Astrocyte of the cerebellum (primary cell): Measurements from ENCODE around the gene CYBB.

ENCODE experiments used
- DNase-seq: peaks from one replicate; pipeline ENCODE4 v3.0.0-alpha.2; 2011; ENCODE audit warnings: low read depth
- H3K4me3 ChIP-seq: 2 replicates; pipeline ENCODE4 v1.5.1; 2011; ENCODE audit warnings: mild to moderate bottlenecking, low read depth, low read length, moderate library complexity
- CTCF ChIP-seq: IDR thresholded peaks from 2 replicates; pipeline ENCODE4 v1.5.1; 2012; ENCODE audit warnings: low read length, low read depth, moderate library complexity, mild to moderate bottlenecking; ENCODE audit errors: missing control alignments
- in situ Hi-C: cut with HindIII; loops from 2 replicates; pipeline ENCODE4 v1.10.0; 2017; ENCODE audit warnings: low sequenced_read_pairs

The CYBB gene

GRCh38 chrX:37779857-37780256, at the start of gene CYBB:
CYBB (plus strand) TSS chrX:37780059; CDS start chrX:37780078, 19 bp downstream.
- DNase-seq, result no peak
- TF ChIP-seq CTCF, result no peak
- in situ Hi-C loops, result no loop called here
- H3K4me3 ChIP-seq, result no peak within 1 kb of the TSS

- peak; percentile 45 for DNase-seq
- peak; percentile 77 for TF ChIP-seq CTCF
- in situ Hi-C loops, result no loop called here
Observed at GRCh38 chrX:37745354-37745753, 34.5 kb upstream of the CYBB start.

GRCh38 chrX:37745835-37746217, 34.0 kb upstream of the CYBB start:
- no peak overlapping the region for H3K4me3 ChIP-seq
- no peak for TF ChIP-seq CTCF
- DNase-seq, result no peak
- in situ Hi-C loops, result no loop called here

More at GRCh38 chrX:37745354-37745753, 34.5 kb upstream of the CYBB start:
- H3K4me3 ChIP-seq, result no peak overlapping the region

- H3K4me3 ChIP-seq, result no peak overlapping the region
- TF ChIP-seq CTCF, result no peak
- DNase-seq, result no peak
- in situ Hi-C loops, result no loop called here
Observed at GRCh38 chrX:37746218-37746941, 33.5 kb upstream of the CYBB start.

GRCh38 chrX:37746951-37747350, 32.9 kb upstream of the CYBB start:
- no peak for DNase-seq
- no peak overlapping the region for H3K4me3 ChIP-seq
- in situ Hi-C loops, result no loop called here
- TF ChIP-seq CTCF, result no peak

GRCh38 chrX:37752281-37752680, 27.6 kb upstream of the CYBB start:
- no peak for TF ChIP-seq CTCF
- H3K4me3 ChIP-seq, result no peak overlapping the region
- in situ Hi-C loops, result no loop called here
- no peak for DNase-seq
